Mesendoderm (in vitro differentiated cells): ENCODE measurements around the gene FCRL6.

ENCODE experiments used
- DNase-seq: peaks from one replicate; pipeline ENCODE4 v3.0.0; 2013
- H2AK5ac ChIP-seq: 2 replicates; pipeline ENCODE4 v1.6.1; 2013; ENCODE audit warnings: low read length, inconsistent platforms
- H2BK120ac ChIP-seq: 2 replicates; pipeline ENCODE4 v1.6.1; 2013; ENCODE audit warnings: low read depth, mild to moderate bottlenecking, low read length, moderate library complexity, mixed read lengths
- H2BK15ac ChIP-seq: replicated peaks from 2 replicates; pipeline ENCODE4 v1.6.1; 2013; ENCODE audit warnings: low read depth, mild to moderate bottlenecking, moderate library complexity
- H2BK5ac ChIP-seq: 2 replicates; pipeline ENCODE4 v1.6.1; 2013; ENCODE audit warnings: low read length, inconsistent platforms
- H3K18ac ChIP-seq: 2 replicates; pipeline ENCODE4 v1.6.1; 2013; ENCODE audit warnings: mild to moderate bottlenecking, low read length, mixed read lengths
- H3K23ac ChIP-seq: one replicate; pipeline ENCODE4 v1.6.1; 2013; ENCODE audit warnings: low read length
- H3K27ac ChIP-seq: 2 replicates; pipeline ENCODE4 v1.5.1; 2013; ENCODE audit warnings: low read depth, mild to moderate bottlenecking, inconsistent platforms, low read length, moderate library complexity
- H3K27me3 ChIP-seq: 2 replicates; pipeline ENCODE4 v1.6.1; 2013; ENCODE audit warnings: low read length, control low read depth, mild to moderate bottlenecking, inconsistent platforms; ENCODE audit not compliant: insufficient read depth, poor library complexity
- H3K36me3 ChIP-seq: 2 replicates; pipeline ENCODE4 v1.6.1; 2013; ENCODE audit warnings: low read length, inconsistent platforms; ENCODE audit not compliant: control insufficient read depth, insufficient read depth
- H3K4ac ChIP-seq: one replicate; pipeline ENCODE4 v1.6.1; 2013; ENCODE audit warnings: low read depth, mild to moderate bottlenecking, low read length, moderate library complexity
- H3K4me1 ChIP-seq: 2 replicates; pipeline ENCODE4 v1.6.1; 2013; ENCODE audit warnings: low read depth, low read length, inconsistent platforms; ENCODE audit not compliant: control insufficient read depth
- H3K4me2 ChIP-seq: 2 replicates; pipeline ENCODE4 v1.6.1; 2013; ENCODE audit warnings: low read length
- H3K4me3 ChIP-seq: 2 replicates; pipeline ENCODE4 v1.5.1; 2013; ENCODE audit warnings: mild to moderate bottlenecking, low read length
- H3K56ac ChIP-seq: one replicate; pipeline ENCODE4 v1.6.1; 2013; ENCODE audit warnings: low read length
- H3K79me1 ChIP-seq: 2 replicates; pipeline ENCODE4 v1.6.1; 2013; ENCODE audit warnings: low read length, inconsistent platforms
- H3K79me2 ChIP-seq: 2 replicates; pipeline ENCODE4 v1.6.1; 2013; ENCODE audit warnings: mild to moderate bottlenecking, low read length; ENCODE audit not compliant: control insufficient read depth, insufficient read depth
- H3K9ac ChIP-seq: 2 replicates; pipeline ENCODE4 v1.6.1; 2013; ENCODE audit warnings: low read length, inconsistent platforms
- H4K5ac ChIP-seq: one replicate; pipeline ENCODE4 v1.6.1; 2013; ENCODE audit warnings: low read length
- H4K8ac ChIP-seq: one replicate; pipeline ENCODE4 v1.6.1; 2013; ENCODE audit warnings: low read depth, mild to moderate bottlenecking, control low read depth, low read length, moderate library complexity
- WGBS: extraction: QIAGEN DNeasy Blood & Tissue Kit; methylation state at CpG from one replicate; pipeline ENCODE4 v1.1.7; 2013; ENCODE audit warnings: low lambda C conversion rate, missing lambda C conversion rate; ENCODE audit not compliant: insufficient coverage; ENCODE audit errors: extremely low coverage; 5-methylcytosine and 5-hydroxymethylcytosine counted together

The FCRL6 gene

GRCh38 chr1:159839116-159839849 lies 37.1 kb downstream of the FCRL6 start:
- Histone ChIP-seq H3K4ac (no peak overlapping the region), H4K8ac (no peak overlapping the region), H3K36me3 (no peaks in the 10 kb centered on the region), H3K56ac (no peak overlapping the region), H2BK15ac (no peak overlapping the region), H2AK5ac (no peak overlapping the region), H3K9ac (no peak overlapping the region), H3K4me3 (no peak overlapping the region), H4K5ac (no peak overlapping the region), H3K23ac (no peak overlapping the region), H3K27ac (no peak overlapping the region), H3K4me2 (no peak overlapping the region), H2BK120ac (no peak overlapping the region), H2BK5ac (no peak overlapping the region), H3K4me1 (no peaks in the 10 kb centered on the region), H3K79me2 (no peaks in the 10 kb centered on the region), H3K27me3 (no peaks in the 10 kb centered on the region), H3K18ac (no peak overlapping the region), H3K79me1 (no peaks in the 10 kb centered on the region)
- WGBS: no CpG with 5 or more reads among the region's 5 CpGs
- DNase-seq: no peak

DNA sequence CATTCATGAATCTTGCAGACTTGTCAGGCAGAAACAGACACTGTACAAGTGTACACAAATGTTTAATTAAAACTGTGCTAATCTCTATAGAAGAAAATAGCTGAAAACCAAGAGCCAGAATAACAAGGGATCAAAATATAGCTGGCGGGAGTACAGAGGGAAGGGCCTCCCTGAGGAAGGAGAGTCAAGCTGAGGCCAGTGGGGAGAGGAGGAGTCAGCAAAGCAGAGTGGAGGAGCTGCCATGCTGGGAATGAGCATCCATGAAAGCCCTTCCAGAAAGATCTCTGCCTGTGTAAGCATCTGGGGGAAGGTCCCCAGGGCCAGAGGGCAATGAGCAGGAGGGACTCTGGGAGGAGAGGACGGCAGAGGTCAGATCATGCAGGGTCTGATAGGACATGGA lies 39.6 kb downstream of the FCRL6 start:
- Histone ChIP-seq H3K23ac (no peak overlapping the region), H4K5ac (no peak overlapping the region), H4K8ac (no peak overlapping the region), H2BK15ac (no peak overlapping the region), H3K9ac (no peak overlapping the region), H3K4me3 (no peak overlapping the region), H3K56ac (no peak overlapping the region), H3K79me2 (no peaks in the 10 kb centered on the region), H3K36me3 (no peaks in the 10 kb centered on the region), H3K27ac (no peak overlapping the region), H3K79me1 (no peaks in the 10 kb centered on the region), H2AK5ac (no peak overlapping the region), H3K18ac (no peak overlapping the region), H3K4me2 (no peak overlapping the region), H2BK120ac (no peak overlapping the region), H3K4me1 (no peaks in the 10 kb centered on the region), H3K4ac (no peak overlapping the region), H3K27me3 (no peaks in the 10 kb centered on the region), H2BK5ac (no peak overlapping the region)
- no peak for DNase-seq
- WGBS: no CpG with 5 or more reads among the region's 2 CpGs

- H3K79me2 ChIP-seq: no peaks in the 10 kb centered on the region
- H3K18ac ChIP-seq: no peak overlapping the region
- H3K4me3 ChIP-seq: no peak overlapping the region
- no peak overlapping the region for H2BK15ac ChIP-seq
- no peak overlapping the region for H2BK120ac ChIP-seq
- H2BK5ac ChIP-seq: no peak overlapping the region
- no peaks in the 10 kb centered on the region for H3K4me1 ChIP-seq
- no peaks in the 10 kb centered on the region for H3K36me3 ChIP-seq
- no peak overlapping the region for H3K9ac ChIP-seq
- H3K79me1 ChIP-seq: no peaks in the 10 kb centered on the region
- no peak overlapping the region for H4K8ac ChIP-seq
- no peak for DNase-seq
- H3K56ac ChIP-seq: no peak overlapping the region
- no peak overlapping the region for H2AK5ac ChIP-seq
- no peak overlapping the region for H4K5ac ChIP-seq
- H3K4me2 ChIP-seq: no peak overlapping the region
- no peak overlapping the region for H3K4ac ChIP-seq
- H3K27ac ChIP-seq: no peak overlapping the region
- no peak overlapping the region for H3K23ac ChIP-seq
- WGBS: no CpG with 5 or more reads among the region's 4 CpGs
- H3K27me3 ChIP-seq: no peaks in the 10 kb centered on the region
These were observed 41.3 kb downstream of the FCRL6 start for GRCh38 chr1:159843459-159843858.

DNA sequence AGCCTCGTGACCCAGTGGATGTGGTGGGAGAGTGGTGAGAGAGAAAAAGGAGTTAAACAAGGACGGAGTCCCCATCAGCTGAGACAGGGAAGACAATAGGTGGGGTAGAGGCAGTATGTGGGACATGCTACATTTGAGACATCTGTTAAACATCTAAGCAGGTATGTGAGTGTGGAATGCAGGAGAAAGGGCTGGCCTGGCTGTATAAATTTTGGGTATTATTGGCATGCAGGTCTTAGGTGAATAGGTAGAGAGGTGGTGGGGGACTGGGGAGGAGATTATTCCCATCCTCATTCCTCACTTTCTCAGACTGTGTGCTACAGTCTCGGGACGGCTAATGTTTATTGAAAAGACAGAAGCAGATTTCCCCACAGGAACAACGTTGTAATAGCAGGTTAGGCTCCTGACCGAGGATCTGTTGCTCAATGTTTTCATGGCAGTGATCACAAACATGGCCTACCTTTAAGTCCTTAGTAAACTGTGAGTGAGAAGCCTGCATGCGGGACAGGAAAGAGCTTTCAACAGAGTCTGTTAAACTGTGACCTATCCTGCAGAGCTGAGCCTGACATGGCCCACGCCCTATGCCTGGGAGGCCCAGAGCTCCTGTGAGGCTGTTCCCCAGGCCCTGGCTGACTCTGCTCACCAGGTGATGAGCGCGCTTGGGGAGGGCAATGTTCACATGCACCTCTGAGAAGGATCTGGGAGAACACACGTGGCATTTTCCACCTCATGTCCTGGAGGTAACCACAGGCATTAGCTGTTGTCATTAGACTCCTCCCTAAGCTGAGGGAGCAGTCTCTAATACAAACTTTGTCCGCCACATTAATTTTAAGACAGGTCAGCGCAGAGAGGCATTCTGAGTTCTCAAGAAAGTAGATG lies 43.8 kb downstream of the FCRL6 start:
- Histone ChIP-seq H3K23ac (no peak overlapping the region), H3K4ac (no peak overlapping the region), H3K18ac (no peak overlapping the region), H3K79me2 (no peaks in the 10 kb centered on the region), H2BK15ac (no peak overlapping the region), H3K27ac (no peak overlapping the region), H2BK120ac (no peak overlapping the region), H3K4me3 (no peak overlapping the region), H2AK5ac (no peak overlapping the region), H3K36me3 (no peaks in the 10 kb centered on the region), H3K4me1 (no peaks in the 10 kb centered on the region), H2BK5ac (no peak overlapping the region), H3K4me2 (no peak overlapping the region), H3K56ac (no peak overlapping the region), H3K27me3 (no peaks in the 10 kb centered on the region), H4K5ac (no peak overlapping the region), H3K79me1 (no peaks in the 10 kb centered on the region), H3K9ac (no peak overlapping the region), H4K8ac (no peak overlapping the region)
- WGBS: no CpG with 5 or more reads among the region's 13 CpGs
- no peak for DNase-seq

DNA sequence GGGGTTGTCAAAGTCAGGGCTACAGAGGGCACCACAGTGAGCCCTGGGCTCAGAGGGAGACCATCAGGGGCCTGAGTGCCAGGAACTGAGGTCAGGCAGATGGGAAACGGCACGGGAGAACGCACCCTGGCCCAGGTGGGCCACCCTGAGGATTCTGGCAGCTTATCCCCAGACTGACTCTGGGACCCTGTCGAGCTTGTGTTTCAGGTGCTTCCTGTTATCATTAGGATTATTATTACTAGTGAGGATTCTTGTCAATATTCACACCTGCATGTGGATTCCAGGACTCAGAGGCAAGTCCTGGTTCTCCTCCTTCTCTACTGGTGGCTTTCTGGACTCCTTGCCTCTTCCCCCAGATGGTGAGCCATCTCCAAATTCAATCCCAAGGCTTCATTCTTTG lies 45.1 kb downstream of the FCRL6 start:
- Histone ChIP-seq H3K27ac (no peak overlapping the region), H3K27me3 (no peaks in the 10 kb centered on the region), H3K4me3 (no peak overlapping the region), H2BK5ac (no peak overlapping the region), H3K18ac (no peak overlapping the region), H3K79me1 (no peaks in the 10 kb centered on the region), H3K4ac (no peak overlapping the region), H3K56ac (no peak overlapping the region), H4K5ac (no peak overlapping the region), H3K36me3 (no peaks in the 10 kb centered on the region), H2AK5ac (no peak overlapping the region), H2BK15ac (no peak overlapping the region), H4K8ac (no peak overlapping the region), H3K9ac (no peak overlapping the region), H3K4me2 (no peak overlapping the region), H3K79me2 (no peaks in the 10 kb centered on the region), H3K4me1 (no peaks in the 10 kb centered on the region), H3K23ac (no peak overlapping the region), H2BK120ac (no peak overlapping the region)
- DNase-seq: no peak
- no CpG with 5 or more reads among the region's 4 CpGs for WGBS
